SK-N-SH treated with all-trans-retinoic acid at 6 μM for 48 hours (cell line): Measurements from ENCODE around the gene RAPGEF1.

Experiments
- ATAC-seq: fragments of 200-7000 bp; cut with Tn5 transposase; 3 replicates; pipeline ENCODE4 v1.9.1; 2020; ENCODE audit warnings: mild to moderate bottlenecking, moderate library complexity
- ARNTL ChIP-seq: fragments of 450-650 bp; formaldehyde crosslinking; IDR thresholded peaks from 2 replicates; pipeline ENCODE4 v1.5.0; 2020; ENCODE audit warnings: low read depth, mild to moderate bottlenecking, moderate library complexity, borderline replicate concordance
- BACH2 ChIP-seq: fragments of 250-450 bp; sonication (Bioruptor Pico); IDR thresholded peaks from 2 replicates; pipeline ENCODE4 v1.9.0; 2021; ENCODE audit warnings: mild to moderate bottlenecking, borderline replicate concordance
- CREB5 ChIP-seq: fragments of 250-450 bp; sonication (Bioruptor Pico); IDR thresholded peaks from 2 replicates; pipeline ENCODE4 v1.5.1; 2020; ENCODE audit warnings: low read depth, mild to moderate bottlenecking, moderate library complexity
- CSDC2 ChIP-seq: fragments of 250-450 bp; sonication (Bioruptor Pico); IDR thresholded peaks from 2 replicates; pipeline ENCODE4 v1.5.0; 2020; ENCODE audit warnings: mild to moderate bottlenecking, moderate library complexity
- CSRNP3 ChIP-seq: fragments of 250-450 bp; sonication (Bioruptor Pico); IDR thresholded peaks from 2 replicates; pipeline ENCODE4 v1.5.1; 2021; ENCODE audit warnings: mild to moderate bottlenecking, moderate library complexity
- ESRRG ChIP-seq: fragments of 250-450 bp; sonication (Bioruptor Pico); IDR thresholded peaks from 2 replicates; pipeline ENCODE4 v1.6.1; 2021; ENCODE audit warnings: mild to moderate bottlenecking
- GLIS3 ChIP-seq: fragments of 250-450 bp; sonication (Bioruptor Pico); IDR thresholded peaks from 2 replicates; pipeline ENCODE4 v1.5.0; 2020; ENCODE audit warnings: mild to moderate bottlenecking, moderate library complexity
- ISL1 ChIP-seq: fragments of 250-450 bp; sonication (Bioruptor Pico); IDR thresholded peaks from 2 replicates; pipeline ENCODE4 v2.1.2; 2022; ENCODE audit warnings: mild to moderate bottlenecking, moderate library complexity
- OSR1 ChIP-seq: fragments of 250-450 bp; sonication (Bioruptor Pico); IDR thresholded peaks from 2 replicates; pipeline ENCODE4 v1.8.0; 2022; ENCODE audit warnings: moderate library complexity, mild to moderate bottlenecking, inconsistent platforms
- RARB ChIP-seq: fragments of 250-450 bp; sonication (Bioruptor Pico); IDR thresholded peaks from 2 replicates; pipeline ENCODE4 v1.8.0; 2021; ENCODE audit warnings: mild to moderate bottlenecking, moderate library complexity
- SNAI2 ChIP-seq: fragments of 250-450 bp; sonication (Bioruptor Pico); IDR thresholded peaks from 2 replicates; pipeline ENCODE4 v1.5.0; 2020; ENCODE audit warnings: mild to moderate bottlenecking, moderate library complexity
- TOX ChIP-seq: fragments of 250-450 bp; sonication (Bioruptor Pico); IDR thresholded peaks from 2 replicates; pipeline ENCODE4 v1.8.0; 2021; ENCODE audit warnings: mild to moderate bottlenecking, moderate library complexity, borderline replicate concordance
- ZC3H10 ChIP-seq: fragments of 250-450 bp; sonication (Bioruptor Pico); IDR thresholded peaks from 2 replicates; pipeline ENCODE4 v1.5.1; 2021; ENCODE audit warnings: mild to moderate bottlenecking, moderate library complexity
- ZFP3 ChIP-seq: fragments of 250-450 bp; sonication (Bioruptor Pico); IDR thresholded peaks from 2 replicates; pipeline ENCODE4 v1.5.0; 2020; ENCODE audit warnings: mild to moderate bottlenecking, moderate library complexity
- ZFP30 ChIP-seq: fragments of 450-650 bp; formaldehyde crosslinking; IDR thresholded peaks from 2 replicates; pipeline ENCODE4 v1.5.0; 2022; ENCODE audit warnings: mild to moderate bottlenecking, moderate library complexity
- ZNF565 ChIP-seq: fragments of 450-650 bp; formaldehyde crosslinking; conservative IDR thresholded peaks from 2 replicates; pipeline ENCODE4 v1.5.0; 2020; ENCODE audit warnings: low read depth, mild to moderate bottlenecking, moderate library complexity
- ZNF8 ChIP-seq: fragments of 450-650 bp; formaldehyde crosslinking; IDR thresholded peaks from 2 replicates; pipeline ENCODE4 v1.5.0; 2020; ENCODE audit warnings: mild to moderate bottlenecking, moderate library complexity
- TF ChIP-seq, protein P1 (sequence below): fragments of 250-450 bp; sonication (Bioruptor Pico); IDR thresholded peaks from 2 replicates; pipeline ENCODE4 v1.8.0; 2021; ENCODE audit warnings: low read depth, mild to moderate bottlenecking, moderate library complexity, borderline replicate concordance
- TF ChIP-seq, protein P2 (sequence below): fragments of 250-450 bp; sonication (Bioruptor Pico); IDR thresholded peaks from 2 replicates; pipeline ENCODE4 v1.5.0; 2020; ENCODE audit warnings: mild to moderate bottlenecking, moderate library complexity
- TF ChIP-seq, protein P3 (sequence below): fragments of 250-450 bp; sonication (Bioruptor Pico); IDR thresholded peaks from 2 replicates; pipeline ENCODE4 v1.8.0; 2020; ENCODE audit warnings: mild to moderate bottlenecking, moderate library complexity, borderline replicate concordance

The RAPGEF1 gene

DNA sequence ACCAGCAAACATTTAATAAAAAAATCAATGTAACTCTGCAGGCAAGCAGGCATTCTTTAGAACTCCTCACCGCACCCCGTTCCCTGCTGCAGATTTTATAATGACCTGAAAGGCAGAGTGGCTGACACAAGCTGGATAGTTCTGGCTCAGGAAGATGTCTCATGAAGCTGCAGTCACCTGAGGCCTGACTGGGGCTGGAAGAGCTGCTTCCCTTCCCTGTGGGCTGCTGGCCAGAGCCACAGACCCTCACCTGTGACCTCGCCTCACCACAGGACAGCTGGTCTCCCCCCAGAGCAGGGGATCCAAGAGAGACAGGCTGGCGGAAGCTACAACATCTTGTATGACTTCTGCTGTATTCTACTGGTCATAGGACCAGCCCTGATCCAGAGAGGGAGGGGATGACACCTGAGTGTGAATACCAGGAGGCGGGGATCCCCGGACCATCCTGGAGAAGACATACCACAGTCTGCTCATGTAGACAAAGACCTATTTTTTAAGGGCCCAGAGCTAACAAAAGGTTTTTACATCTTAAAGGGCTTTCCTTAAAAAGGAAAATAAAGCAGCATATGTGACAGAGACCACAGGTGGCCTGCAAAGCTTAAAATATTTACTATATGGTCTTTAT is 43.9 kb downstream of the RAPGEF1 start:
- no peak for ATAC-seq
- TF ChIP-seq ZC3H10 (CRISPR knock-in tag) (no peak), TOX (CRISPR knock-in tag) (no peak), CSDC2 (CRISPR knock-in tag) (no peak), CREB5 (CRISPR knock-in tag) (no peak), ZFP3 (no peak), ISL1 (no peak), ZFP30 (CRISPR knock-in tag) (no peak), ZNF565 (CRISPR knock-in tag) (no peak), ESRRG (no peak), ZNF8 (CRISPR knock-in tag) (no peak), BACH2 (CRISPR knock-in tag) (no peak), OSR1 (CRISPR knock-in tag) (no peak), ARNTL (no peak), GLIS3 (CRISPR knock-in tag) (no peak)

GRCh38 chr9:131695366-131695765 is 44.5 kb downstream of the RAPGEF1 start:
- no peak for TF ChIP-seq ZFP3
- ATAC-seq, result no peak

GRCh38 chr9:131693651-131694597 is 46.0 kb downstream of the RAPGEF1 start:
- TF ChIP-seq ZFP30 (CRISPR knock-in tag), result no peak
- no peak for TF ChIP-seq CSRNP3 (CRISPR knock-in tag)
- no peak for TF ChIP-seq ZNF8 (CRISPR knock-in tag)
- TF ChIP-seq, all 23 proteins: peak for 0
- ATAC-seq, result no peak

DNA sequence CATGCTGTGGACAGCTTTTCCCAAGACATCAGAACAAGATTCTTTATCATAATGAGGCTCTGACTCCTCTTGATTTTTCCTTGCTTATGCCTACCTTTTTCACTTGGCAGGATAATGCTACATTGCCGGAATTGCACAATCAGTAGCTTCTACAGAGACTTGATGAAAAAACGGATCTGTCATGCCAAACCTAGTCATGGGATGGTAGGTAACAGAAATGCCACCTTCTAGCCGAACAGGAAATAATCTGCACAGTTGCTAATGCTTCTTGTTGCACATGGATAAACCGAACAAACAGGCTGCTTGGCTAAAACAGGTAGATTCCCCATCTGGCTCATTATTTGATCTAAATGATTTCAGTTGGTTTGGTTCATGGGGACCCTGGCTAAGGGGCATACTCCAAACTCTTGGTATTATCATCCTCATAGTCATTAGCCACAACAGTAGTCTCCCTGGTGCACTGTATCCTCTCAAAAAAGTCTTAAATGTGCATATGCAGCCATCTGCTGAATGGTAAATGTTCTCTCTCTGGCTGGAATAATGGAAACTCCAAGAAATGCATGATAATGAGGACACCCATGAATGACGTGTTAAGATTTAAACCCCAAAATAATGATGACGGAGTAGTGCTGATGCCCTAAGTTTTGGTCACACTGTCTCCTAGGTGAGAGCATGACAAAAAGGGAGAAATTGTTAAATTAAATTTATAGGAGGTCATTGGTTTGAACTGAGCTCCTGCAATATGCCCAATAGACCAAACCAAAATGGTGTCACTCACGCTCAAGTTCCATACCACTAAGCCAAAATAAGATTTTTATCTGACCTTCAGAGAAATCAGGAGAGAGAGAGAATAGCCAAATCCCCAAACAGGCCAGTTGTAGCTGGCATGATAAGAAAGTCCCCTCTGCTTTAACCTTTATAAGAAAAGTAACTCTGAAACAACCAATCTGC is 47.0 kb downstream of the RAPGEF1 start:
- no peak for ATAC-seq
- TF ChIP-seq SNAI2 (no peak), ZNF8 (CRISPR knock-in tag) (no peak), ARNTL (no peak), TOX (CRISPR knock-in tag) (no peak), ZNF565 (CRISPR knock-in tag) (no peak), ZC3H10 (CRISPR knock-in tag) (no peak), ESRRG (no peak), ZFP3 (no peak), BACH2 (CRISPR knock-in tag) (no peak), GLIS3 (CRISPR knock-in tag) (no peak), RARB (no peak), ISL1 (no peak), ZFP30 (CRISPR knock-in tag) (no peak), CREB5 (CRISPR knock-in tag) (no peak)
- TF ChIP-seq, protein P1, sequence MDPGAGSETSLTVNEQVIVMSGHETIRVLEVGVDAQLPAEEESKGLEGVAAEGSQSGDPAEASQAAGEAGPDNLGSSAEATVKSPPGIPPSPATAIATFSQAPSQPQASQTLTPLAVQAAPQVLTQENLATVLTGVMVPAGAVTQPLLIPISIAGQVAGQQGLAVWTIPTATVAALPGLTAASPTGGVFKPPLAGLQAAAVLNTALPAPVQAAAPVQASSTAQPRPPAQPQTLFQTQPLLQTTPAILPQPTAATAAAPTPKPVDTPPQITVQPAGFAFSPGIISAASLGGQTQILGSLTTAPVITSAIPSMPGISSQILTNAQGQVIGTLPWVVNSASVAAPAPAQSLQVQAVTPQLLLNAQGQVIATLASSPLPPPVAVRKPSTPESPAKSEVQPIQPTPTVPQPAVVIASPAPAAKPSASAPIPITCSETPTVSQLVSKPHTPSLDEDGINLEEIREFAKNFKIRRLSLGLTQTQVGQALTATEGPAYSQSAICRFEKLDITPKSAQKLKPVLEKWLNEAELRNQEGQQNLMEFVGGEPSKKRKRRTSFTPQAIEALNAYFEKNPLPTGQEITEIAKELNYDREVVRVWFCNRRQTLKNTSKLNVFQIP (CRISPR knock-in tag), result no peak
- TF ChIP-seq, protein P2, sequence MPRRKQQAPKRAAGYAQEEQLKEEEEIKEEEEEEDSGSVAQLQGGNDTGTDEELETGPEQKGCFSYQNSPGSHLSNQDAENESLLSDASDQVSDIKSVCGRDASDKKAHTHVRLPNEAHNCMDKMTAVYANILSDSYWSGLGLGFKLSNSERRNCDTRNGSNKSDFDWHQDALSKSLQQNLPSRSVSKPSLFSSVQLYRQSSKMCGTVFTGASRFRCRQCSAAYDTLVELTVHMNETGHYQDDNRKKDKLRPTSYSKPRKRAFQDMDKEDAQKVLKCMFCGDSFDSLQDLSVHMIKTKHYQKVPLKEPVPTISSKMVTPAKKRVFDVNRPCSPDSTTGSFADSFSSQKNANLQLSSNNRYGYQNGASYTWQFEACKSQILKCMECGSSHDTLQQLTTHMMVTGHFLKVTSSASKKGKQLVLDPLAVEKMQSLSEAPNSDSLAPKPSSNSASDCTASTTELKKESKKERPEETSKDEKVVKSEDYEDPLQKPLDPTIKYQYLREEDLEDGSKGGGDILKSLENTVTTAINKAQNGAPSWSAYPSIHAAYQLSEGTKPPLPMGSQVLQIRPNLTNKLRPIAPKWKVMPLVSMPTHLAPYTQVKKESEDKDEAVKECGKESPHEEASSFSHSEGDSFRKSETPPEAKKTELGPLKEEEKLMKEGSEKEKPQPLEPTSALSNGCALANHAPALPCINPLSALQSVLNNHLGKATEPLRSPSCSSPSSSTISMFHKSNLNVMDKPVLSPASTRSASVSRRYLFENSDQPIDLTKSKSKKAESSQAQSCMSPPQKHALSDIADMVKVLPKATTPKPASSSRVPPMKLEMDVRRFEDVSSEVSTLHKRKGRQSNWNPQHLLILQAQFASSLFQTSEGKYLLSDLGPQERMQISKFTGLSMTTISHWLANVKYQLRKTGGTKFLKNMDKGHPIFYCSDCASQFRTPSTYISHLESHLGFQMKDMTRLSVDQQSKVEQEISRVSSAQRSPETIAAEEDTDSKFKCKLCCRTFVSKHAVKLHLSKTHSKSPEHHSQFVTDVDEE (CRISPR knock-in tag), result no peak
- TF ChIP-seq, protein P3, sequence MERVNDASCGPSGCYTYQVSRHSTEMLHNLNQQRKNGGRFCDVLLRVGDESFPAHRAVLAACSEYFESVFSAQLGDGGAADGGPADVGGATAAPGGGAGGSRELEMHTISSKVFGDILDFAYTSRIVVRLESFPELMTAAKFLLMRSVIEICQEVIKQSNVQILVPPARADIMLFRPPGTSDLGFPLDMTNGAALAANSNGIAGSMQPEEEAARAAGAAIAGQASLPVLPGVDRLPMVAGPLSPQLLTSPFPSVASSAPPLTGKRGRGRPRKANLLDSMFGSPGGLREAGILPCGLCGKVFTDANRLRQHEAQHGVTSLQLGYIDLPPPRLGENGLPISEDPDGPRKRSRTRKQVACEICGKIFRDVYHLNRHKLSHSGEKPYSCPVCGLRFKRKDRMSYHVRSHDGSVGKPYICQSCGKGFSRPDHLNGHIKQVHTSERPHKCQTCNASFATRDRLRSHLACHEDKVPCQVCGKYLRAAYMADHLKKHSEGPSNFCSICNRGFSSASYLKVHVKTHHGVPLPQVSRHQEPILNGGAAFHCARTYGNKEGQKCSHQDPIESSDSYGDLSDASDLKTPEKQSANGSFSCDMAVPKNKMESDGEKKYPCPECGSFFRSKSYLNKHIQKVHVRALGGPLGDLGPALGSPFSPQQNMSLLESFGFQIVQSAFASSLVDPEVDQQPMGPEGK, result no peak
